Neural progenitor cell (in vitro differentiated cells): Measurements from ENCODE around the gene FAM89B.

Experiments
- EZH2 ChIP-seq: fragments of 200-600 bp; sonication (generic); IDR thresholded peaks from 2 replicates; pipeline ENCODE4 v1.6.1; 2017; ENCODE audit warnings: antibody characterized with exemption, mild to moderate bottlenecking, moderate library complexity
- TF ChIP-seq, protein P1 (sequence below): fragments of 200-600 bp; sonication (generic); IDR thresholded peaks from 2 replicates; pipeline ENCODE4 v1.5.1; 2017; ENCODE audit warnings: antibody characterized with exemption, mild to moderate bottlenecking

DNA sequence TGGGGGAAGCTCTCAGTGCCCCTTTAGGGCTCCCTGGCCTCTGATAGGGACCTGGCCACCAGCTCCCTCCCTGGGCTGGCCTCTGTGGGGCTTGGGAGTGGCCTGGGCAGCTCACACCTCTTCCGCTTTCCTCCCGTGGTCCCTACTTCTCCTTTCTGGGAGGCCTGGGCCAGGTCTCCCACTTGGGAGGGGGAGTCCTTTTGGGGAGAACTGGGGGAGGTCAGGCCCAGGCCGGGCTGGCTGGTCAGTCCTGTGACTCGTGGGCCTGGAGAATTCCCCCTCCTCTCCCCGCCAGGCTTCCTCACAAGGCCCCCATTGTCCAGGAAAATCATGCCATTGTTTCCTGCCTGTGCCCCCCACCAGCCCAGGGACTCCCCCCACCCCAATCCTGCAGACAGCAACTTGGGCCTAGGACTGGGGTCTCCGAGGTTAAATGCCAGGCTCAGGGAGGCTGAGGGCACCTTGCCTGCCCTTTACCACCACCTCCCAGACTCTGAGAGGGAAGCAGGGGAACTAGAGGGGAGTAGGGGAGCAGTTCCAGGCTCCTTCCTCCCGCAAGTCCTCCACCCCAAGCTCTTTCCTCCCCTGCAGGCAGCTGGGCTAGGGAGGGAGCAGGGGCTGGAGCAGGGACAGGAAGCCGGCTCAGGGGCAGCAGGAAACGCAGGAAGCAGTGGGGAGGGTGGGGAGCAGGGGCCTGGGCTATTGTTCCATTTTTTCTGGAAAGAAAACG, 38.9 kb downstream of the FAM89B start:
- TF ChIP-seq, protein P1, sequence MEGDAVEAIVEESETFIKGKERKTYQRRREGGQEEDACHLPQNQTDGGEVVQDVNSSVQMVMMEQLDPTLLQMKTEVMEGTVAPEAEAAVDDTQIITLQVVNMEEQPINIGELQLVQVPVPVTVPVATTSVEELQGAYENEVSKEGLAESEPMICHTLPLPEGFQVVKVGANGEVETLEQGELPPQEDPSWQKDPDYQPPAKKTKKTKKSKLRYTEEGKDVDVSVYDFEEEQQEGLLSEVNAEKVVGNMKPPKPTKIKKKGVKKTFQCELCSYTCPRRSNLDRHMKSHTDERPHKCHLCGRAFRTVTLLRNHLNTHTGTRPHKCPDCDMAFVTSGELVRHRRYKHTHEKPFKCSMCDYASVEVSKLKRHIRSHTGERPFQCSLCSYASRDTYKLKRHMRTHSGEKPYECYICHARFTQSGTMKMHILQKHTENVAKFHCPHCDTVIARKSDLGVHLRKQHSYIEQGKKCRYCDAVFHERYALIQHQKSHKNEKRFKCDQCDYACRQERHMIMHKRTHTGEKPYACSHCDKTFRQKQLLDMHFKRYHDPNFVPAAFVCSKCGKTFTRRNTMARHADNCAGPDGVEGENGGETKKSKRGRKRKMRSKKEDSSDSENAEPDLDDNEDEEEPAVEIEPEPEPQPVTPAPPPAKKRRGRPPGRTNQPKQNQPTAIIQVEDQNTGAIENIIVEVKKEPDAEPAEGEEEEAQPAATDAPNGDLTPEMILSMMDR: no peak
- no peak for TF ChIP-seq EZH2
